Dermis blood vessel endothelial cell (primary cell): ENCODE data around the gene RUNX3. TPM values are rescaled to one million over a fixed set of nuclear protein-coding genes. Genes with fewer than 3 reads are reported as not detected.
"Not testable (repeated sequence)": the region's sequence is repeated elsewhere in the genome, so short reads cannot be mapped to it uniquely, and the experiment has no call there.

Experiments
- DNase-seq: peaks from one replicate; pipeline ENCODE4 v3.0.0; 2010
- total RNA-seq: library from RNA; depleted of rRNA; stranded (reverse); fragments of >200 nt; gene quantifications from 2 replicates; pipeline ENCODE4 v1.2.3, GENCODE V29; 2014

RUNX3 gene
- total RNA-seq, 1 donor from 2014 or later = not detected

DNA sequence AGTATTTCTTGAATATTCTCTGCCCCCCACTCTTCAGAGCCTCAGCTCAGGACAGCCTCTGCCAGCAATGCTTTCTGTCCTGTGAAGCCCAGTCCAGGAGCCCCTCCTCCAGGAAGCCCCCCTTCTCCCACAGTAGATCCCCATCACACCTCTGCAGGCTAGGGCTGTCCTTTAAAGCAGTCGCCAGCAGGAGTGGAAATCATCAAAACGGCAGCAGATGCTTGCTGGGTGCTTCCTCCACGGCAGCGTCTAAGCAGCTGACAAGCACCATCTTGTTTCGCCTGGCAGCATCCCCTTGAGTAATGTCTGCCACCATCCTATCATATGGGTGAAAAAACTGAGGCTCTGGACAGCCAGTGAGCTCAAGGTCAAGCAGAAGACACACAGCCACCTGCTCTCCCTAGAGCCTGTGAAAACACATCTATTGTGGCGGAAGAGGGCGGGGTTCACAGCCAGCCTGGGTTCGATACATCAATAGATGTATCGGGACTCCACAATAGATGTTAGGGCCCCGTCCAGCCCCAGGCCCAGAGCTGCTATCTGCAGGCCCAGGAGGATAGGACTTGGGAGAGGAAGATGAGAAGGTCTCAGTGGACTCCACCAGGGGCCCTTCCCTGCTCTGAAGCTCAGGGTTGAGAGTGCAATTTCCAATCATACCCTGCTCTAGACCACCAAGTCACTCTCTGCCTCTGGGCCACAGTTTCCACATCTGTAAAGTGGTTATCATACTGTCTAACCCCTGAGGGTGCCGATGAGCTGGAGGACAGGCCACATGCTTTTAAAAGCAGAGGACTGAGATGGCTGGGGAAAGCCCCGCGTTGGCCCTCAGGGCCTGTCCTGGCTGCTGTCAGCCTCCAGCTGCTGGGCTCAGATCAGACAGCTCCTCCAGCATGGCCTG, 17.5 kb downstream of the RUNX3 start:
- no peak for DNase-seq

DNA sequence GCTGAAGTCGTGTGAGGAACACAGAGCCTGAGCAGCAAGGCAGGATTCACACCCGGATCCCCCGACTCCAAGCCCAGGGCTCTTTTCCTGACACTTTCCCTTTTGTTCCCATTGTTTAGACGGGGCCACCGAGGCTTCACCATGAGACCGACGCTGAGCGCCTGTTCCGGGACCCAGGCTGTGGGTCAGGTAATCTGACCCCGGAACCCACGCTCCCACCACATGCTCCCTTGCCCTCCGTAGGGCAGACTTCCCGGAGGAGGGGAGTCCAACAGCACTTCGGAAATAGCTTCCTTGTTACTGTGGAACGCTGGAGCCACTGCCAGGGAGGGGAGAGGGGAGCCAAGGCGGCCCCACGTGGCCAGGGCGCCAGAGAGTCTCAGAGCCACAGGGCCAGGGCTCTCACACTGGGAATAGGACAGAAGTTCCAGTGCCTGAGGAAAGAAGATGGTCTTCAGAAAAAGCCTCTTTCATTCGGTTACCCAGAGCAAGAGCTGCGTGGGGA, 18.4 kb downstream of the RUNX3 start:
- no peak for DNase-seq

DNA sequence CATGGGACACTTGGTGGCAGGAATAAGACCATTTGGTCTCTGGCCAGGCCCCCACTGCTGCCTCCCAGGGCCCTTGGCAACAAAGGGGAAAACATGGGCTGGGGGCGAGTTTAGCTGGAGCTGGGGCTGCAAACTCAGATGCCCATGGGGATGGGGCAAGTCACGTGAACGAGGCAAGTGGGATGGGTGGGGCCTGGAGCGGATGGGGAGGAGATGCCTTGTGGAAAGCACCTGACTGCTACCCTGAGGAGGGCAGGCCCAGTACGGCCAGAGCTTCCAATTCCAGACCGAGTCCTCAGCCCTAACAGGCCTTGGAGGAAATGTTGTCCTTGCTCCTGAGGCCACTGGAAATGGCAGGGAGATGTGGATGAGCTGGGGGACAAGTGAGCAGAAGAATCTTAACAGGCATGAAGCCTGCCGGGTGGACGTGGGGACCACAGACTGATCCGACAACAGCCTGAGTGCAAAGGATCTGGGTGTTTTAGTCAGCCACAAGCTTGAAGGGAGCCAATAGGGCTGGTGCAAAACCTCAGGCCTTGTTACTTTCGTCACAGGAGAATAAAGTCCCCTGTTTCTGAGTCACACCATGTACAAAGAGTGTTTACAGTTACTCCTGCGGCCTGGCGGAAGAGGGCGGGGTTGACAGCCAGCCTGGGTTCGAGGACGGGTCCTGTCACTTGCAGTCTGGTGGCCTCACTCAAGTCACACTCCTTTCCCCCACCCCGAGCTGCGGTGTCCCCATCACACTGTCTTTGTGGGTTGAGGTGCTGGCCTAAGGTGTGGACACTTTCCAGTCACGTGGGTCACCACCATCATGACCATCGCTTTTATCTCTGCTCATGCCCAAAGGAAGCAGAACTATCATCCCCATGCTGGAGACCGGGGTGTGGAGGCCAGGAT, 19.1 kb downstream of the RUNX3 start:
- no peak for DNase-seq

GRCh38 chr1:24910210-24910609, 19.9 kb downstream of the RUNX3 start:
- no peak for DNase-seq

DNA sequence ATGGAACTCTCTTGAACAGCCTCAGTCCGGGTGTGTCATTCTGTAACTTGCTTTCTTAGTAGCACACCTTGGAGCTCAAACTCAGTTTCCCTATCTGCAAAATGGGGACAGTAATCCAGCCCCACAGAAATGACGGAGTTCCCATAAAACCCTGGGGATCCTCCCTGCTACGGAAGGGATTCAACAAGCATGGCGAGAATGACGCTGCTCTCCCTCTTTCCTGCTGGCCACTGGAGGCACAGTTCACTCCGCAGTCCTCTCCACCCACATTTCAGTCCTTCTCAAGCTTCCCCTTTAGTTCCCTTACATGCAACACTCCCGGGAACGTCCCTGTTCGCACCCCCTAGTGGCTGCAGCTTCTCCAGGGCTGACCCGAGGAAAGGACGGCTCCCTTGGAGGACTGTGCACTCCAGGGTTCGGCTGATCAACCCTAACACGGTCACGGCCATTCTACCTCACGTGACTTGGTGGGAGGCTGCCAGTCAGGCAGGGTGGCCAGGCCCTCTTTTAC, 20.6 kb downstream of the RUNX3 start:
- DNase-seq = peak; percentile 82

DNA sequence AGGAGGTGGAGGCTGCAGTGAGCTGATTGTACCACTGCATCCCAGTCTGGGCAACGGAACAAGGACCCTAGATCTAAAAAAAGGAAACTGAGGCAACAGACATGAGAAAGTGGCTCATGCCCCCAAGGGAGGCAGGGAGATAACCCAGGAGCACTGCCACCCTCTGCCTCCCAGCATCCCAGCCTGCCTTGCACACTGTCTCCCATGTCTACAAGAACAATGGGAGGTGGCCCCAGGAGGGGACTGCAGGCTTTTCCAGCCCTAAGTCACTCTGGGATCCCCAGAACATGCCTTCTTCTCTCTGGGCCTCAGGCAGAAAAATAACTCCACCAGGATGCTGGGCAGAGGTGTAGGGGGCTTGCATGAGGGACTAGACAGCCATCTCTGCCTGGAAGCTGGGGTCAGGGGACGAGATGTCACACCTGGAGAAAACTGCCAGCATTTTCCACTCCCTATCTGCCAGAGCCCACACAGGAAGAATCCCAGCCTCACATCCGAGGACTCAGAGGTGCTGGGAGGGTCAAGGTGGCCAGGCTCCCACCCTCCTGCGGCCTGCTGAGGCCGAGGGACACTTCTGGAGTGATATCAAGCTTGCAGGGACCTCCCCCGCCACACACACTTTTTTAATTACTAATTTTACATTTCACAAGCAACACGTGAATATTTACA, 21.4 kb downstream of the RUNX3 start:
- no peak for DNase-seq

DNA sequence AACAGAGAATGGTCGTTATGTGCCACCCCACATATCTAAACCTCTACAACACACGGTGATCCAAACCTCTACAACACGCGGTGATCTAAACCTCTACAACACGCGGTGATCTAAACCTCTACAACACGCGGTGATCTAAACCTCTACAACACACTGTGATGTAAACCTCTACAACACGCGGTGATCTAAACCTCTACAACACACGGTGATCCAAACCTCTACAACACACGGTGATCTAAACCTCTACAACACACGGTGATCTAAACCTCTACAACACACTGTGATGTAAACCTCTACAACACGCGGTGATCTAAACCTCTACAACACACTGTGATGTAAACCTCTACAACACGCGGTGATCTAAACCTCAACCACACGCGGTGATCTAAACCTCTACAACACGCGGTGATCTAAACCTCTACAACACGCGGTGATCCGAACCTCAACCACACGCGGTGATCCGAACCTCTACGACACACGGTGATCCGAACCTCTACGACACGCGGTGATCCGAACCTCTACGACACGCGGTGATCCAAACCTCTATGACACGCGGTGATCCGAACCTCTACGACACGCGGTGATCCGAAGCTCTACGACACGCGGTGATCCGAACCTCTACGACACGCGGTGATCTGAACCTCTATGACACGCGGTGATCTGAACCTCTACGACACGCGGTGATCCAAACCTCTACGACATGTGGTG, 22.3 kb downstream of the RUNX3 start:
- DNase-seq = not testable (repeated sequence)

DNA sequence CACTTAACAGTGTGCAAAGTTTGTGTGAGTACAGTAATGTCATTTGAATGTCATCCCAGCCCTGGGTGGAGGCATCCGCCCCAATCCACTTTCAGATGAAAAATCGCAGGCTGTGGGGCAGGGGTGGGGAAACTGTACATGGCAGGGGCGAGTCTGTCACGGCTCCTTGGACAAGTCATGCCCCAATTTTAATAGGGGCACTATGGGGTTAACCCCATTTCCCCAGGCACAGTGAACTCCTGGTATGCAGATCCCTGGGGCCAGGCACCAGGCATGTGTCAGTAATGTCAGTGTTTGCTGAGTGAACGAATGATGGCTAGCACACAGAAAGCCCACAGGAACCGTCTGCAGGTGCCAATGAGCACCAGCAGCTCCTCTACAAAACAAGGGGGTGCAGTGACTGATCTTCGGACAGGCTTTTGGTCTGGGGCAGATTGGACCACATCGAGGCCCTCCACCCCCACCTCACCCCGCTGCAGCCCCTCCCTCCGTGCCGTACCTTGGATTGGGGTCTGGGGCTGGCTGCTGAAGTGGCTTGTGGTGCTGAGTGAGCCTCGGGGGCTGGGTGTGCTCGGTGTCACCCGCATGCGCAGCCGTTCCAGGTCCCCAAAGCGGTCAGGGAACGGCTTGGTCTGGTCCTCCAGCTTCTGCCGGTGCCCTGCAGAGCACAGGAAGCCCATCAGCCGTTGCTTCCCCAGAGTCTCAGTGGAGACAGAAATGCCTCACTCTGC, 23.2 kb downstream of the RUNX3 start:
- DNase-seq = no peak

- DNase-seq = no peak
Measured at GRCh38 chr1:24905979-24906720, 23.9 kb downstream of the RUNX3 start.

DNA sequence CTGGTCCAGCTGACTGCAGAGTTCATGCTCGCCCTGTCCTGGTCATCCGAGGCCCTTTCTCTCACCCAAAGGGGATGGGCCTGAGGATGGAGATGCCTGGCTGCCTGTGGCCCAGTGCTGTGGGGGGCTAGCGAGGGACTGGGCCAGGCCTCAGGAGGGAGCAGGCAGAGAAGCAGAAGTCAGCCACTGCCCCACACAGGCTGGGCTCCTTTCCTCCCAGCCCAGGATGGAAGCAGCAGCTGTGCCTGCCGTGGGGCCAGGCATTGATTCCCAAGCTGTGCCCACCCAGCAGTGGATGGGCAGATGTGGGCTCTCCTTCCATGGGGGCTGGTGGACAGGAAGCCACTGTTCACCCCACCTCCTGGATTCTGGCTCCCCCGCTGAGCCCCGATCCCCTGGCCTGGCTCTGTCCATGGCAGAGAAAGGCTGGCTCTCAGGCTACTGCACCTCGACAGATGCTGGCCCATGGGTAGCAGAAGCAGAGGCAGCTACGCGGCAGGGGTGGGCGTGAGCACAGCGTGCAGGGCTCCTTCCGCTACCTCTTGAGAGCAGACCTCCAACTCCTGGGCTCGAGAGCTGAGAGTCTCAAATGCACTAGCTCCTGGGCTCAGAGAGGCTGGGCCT, 24.6 kb downstream of the RUNX3 start:
- DNase-seq = no peak

GRCh38 chr1:24904731-24905354, 25.2 kb downstream of the RUNX3 start:
- DNase-seq = no peak

GRCh38 chr1:24903955-24904730, 25.9 kb downstream of the RUNX3 start:
- no peak for DNase-seq

- no peak for DNase-seq
Measured at GRCh38 chr1:24903560-24903954, 26.5 kb downstream of the RUNX3 start.

GRCh38 chr1:24903011-24903461, 27.0 kb downstream of the RUNX3 start:
- no peak for DNase-seq

- no peak for DNase-seq
Measured at GRCh38 chr1:24902471-24902891, 27.6 kb downstream of the RUNX3 start.

GRCh38 chr1:24901791-24902470, 28.1 kb downstream of the RUNX3 start:
- DNase-seq = no peak

GRCh38 chr1:24900985-24901781, 28.9 kb downstream of the RUNX3 start:
- DNase-seq = no peak
